Fibroblast of the aortic adventitia (primary cell): ENCODE measurements around the gene ANKRD13C. TPM values are rescaled to one million over a fixed set of nuclear protein-coding genes. Genes with fewer than 3 reads are reported as not detected.
"Not testable (repeated sequence)": the region's sequence is repeated elsewhere in the genome, so short reads cannot be mapped to it uniquely, and the experiment has no call there.

ENCODE experiments used
- DNase-seq: peaks from one replicate; pipeline ENCODE4 v3.0.0-alpha.2; 2010; ENCODE audit warnings: low read depth
- H3K4me3 ChIP-seq: 2 replicates; pipeline ENCODE4 v1.5.1; 2011; ENCODE audit warnings: low read depth, mild to moderate bottlenecking, control low read depth, low read length, moderate library complexity
- CTCF ChIP-seq: IDR thresholded peaks from 2 replicates; pipeline ENCODE4 v1.5.1; 2011; ENCODE audit warnings: mild to moderate bottlenecking, low read length, control low read depth, inconsistent platforms; ENCODE audit not compliant: insufficient read depth
- total RNA-seq: library from RNA; depleted of rRNA; stranded (reverse); fragments of >200 nt; gene quantifications from 2 replicates; pipeline ENCODE4 v1.2.3, GENCODE V29; 2012; ENCODE audit warnings: low replicate concordance

Gene ANKRD13C
- total RNA-seq, 1 donor = 37.7 TPM

DNA sequence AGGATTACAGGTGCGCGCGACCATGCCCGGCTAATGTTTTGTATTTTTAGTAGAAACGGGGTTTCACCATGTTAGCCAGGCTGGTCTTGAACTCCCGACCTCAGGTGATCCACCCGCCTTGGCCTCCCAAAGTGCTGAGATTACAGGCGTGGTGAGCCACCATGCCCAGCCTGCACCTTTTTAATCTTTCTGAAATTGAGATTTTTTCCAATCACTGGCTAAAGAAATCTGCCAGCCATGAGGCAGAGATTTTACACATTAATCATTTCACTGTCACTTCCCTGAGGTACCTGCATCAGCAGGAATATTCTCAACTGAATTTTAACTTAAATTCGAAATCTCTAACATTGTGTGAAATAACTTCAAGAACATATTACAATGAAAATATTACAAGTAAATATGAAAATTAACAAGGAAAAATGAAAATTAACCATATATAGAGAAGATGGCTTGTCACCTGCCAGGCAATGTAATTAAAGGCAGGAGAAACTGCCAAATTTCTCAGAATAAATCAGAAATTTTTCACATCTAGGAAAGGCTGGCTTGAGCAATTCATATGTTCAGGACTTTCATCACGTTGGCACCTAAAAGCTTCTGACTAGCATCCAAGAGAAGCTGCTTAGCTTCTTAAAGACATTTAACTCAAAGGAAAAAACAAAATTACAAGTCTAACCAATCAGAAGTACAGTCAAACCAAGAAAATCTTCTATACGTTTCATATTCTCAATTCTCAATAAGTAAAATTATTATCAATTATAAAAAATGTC is 5.9 kb downstream of the ANKRD13C start:
- DNase-seq = peak; percentile 42
- TF ChIP-seq CTCF = no peak
- no peak overlapping the region for H3K4me3 ChIP-seq

- H3K4me3 ChIP-seq = not testable (repeated sequence)
These were observed 14.9 kb downstream of the ANKRD13C start for GRCh38 chr1:70339644-70340043.

DNA sequence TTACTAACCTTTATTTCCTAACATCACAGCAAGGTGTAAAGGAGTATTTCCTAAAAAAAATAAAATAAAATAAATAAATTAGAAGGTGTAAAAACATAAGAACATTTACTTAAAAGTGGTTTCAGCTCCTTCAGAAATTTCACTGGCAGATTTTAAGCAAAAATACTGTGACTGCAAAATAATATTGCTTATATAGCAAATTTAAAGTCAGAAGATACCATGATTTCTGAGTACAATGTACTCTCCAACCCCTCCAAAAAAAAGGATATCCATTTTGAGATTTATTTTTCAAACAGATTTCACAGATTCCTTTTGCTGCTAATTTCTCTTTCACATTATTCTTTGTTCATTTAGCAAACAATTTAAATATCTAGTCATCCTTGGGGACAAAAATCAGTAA is 18.5 kb downstream of the ANKRD13C start:
- no peak for DNase-seq
- no peak for TF ChIP-seq CTCF
- H3K4me3 ChIP-seq = no peak overlapping the region

More at GRCh38 chr1:70339644-70340043, 14.9 kb downstream of the ANKRD13C start:
- not testable (repeated sequence) for DNase-seq

DNA sequence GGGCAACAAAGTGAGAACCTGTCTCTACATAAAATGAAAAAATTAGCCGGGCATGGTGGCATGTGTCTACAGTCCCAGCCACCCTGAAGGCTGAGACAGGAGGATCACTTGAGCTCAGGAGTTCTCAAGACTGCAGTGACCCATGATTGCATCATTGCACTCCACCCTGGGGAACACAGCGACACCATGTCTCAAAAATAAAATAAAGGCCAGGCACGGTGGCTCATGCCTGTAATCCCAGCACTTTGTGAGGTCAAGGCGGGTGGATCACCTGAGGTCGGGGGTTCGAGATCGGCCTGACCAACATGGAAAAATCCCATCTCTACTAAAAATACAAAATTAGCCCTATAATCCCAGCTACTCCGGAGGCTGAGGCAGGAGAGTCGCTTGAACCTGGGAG is 20.1 kb downstream of the ANKRD13C start:
- TF ChIP-seq CTCF = no peak
- no peak overlapping the region for H3K4me3 ChIP-seq
- no peak for DNase-seq

DNA sequence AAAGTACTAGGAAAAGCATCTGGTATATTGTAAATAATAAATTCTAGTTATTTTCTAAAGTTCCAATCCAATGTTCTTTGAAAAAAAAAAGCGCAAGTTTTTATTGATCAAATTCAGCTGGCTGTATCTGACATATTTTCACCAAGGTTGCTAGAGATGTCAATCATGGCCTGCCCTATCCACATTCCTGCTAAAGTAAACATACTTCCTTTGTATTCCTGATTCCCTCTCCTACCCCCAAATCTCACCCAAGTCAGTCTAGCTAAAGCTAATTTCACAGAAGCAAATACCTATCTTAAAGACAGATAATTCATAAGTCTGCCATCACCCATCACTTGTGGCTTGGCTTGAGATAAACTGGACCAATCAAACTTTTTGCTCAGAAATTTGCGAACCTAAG is 21.3 kb downstream of the ANKRD13C start:
- no peak for TF ChIP-seq CTCF
- DNase-seq = no peak
- H3K4me3 ChIP-seq = no peak overlapping the region

DNA sequence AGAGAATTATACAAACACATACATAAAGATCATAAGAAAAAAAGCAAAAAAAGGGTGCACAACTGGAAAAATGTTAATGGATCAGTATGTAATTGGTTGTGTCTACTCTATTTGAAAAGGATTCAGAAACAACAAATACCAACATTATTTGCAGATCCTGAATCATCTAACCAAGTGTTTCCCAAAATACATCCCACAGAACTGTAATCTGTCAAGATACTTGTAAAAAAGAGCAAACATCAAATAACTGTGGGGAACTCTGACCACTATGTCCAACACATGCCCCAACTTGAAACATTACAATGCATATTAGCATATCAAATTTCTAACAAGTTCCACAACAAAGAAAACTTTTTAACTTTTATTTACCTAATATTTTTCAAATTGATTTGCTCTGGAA is 22.6 kb downstream of the ANKRD13C start:
- no peak overlapping the region for H3K4me3 ChIP-seq
- no peak for TF ChIP-seq CTCF
- DNase-seq = peak; percentile 27

- no peak for TF ChIP-seq CTCF
- DNase-seq = no peak
- no peak overlapping the region for H3K4me3 ChIP-seq
These were observed 27.0 kb downstream of the ANKRD13C start for GRCh38 chr1:70327306-70328076.
